Testis (tissue), 2 donors: Measurements from ENCODE around the gene SYAP1.

Experiments
- POLR2A ChIP-seq: fragments of 450-650 bp; IDR thresholded peaks from one replicate; pipeline ENCODE4 v1.6.1; 2017; ENCODE audit warnings: antibody characterized with exemption, mild to moderate bottlenecking, moderate library complexity
- TF ChIP-seq, protein P1 (sequence below), 3 experiments: fragments of 450-650 bp in 2 of 3; fragments of 200-600 bp in 1 of 3; sonication (generic) in 1 of 3; IDR thresholded peaks; one replicate each; pipeline ENCODE4 v1.5.1; 2016 to 2019; ENCODE audit warnings: antibody characterized with exemption in 3 of 3, mild to moderate bottlenecking in 2 of 3, moderate library complexity in 1 of 3

DNA sequence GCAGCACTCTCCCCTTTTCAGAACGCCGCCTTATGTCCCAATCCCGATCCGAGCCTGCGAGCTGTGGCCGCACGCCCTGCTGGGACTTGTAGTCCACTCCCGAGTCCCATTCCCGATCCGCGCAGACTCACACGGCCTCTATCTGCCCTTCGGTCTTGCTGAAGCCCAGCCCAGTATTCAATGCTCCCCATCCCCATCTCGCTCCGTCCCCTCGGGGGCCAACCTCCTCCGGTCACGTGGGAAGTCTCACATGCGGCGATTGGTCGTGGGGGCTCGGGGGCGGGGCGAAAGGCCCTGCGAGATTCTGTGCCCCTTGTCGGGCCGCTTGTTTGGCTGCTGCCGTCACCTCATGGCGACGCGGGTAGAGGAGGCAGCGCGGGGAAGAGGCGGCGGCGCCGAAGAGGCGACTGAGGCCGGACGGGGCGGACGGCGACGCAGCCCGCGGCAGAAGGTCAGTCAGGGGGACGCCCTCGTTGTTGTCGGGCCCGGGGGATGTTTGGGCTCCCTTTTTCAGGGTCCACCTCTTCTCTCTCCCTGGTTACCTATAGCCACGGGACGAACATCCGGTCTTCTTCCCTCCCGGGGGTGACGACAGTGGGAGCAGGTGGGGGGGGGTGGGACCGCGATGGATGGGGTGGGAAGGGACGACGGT, 66.9 kb downstream of the SYAP1 start, which contains the start of gene TXLNG:
- TF ChIP-seq, protein P1, sequence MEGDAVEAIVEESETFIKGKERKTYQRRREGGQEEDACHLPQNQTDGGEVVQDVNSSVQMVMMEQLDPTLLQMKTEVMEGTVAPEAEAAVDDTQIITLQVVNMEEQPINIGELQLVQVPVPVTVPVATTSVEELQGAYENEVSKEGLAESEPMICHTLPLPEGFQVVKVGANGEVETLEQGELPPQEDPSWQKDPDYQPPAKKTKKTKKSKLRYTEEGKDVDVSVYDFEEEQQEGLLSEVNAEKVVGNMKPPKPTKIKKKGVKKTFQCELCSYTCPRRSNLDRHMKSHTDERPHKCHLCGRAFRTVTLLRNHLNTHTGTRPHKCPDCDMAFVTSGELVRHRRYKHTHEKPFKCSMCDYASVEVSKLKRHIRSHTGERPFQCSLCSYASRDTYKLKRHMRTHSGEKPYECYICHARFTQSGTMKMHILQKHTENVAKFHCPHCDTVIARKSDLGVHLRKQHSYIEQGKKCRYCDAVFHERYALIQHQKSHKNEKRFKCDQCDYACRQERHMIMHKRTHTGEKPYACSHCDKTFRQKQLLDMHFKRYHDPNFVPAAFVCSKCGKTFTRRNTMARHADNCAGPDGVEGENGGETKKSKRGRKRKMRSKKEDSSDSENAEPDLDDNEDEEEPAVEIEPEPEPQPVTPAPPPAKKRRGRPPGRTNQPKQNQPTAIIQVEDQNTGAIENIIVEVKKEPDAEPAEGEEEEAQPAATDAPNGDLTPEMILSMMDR (IDR thresholded peaks at IDR 0.05), result no peak
- TF ChIP-seq POLR2A, result no peak
